HEK293 (cell line): Measurements from ENCODE around the gene MGLL.

ENCODE experiments used
- CTCF ChIP-seq: fragments of 450-650 bp; formaldehyde crosslinking; IDR thresholded peaks from 2 replicates; pipeline ENCODE4 v1.5.1; 2016; ENCODE audit warnings: missing biosample characterization, missing genetic modification characterization
- SP3 ChIP-seq: fragments of 450-650 bp; formaldehyde crosslinking; IDR thresholded peaks from 2 replicates; pipeline ENCODE4 v1.5.1; 2016; ENCODE audit warnings: missing biosample characterization, missing genetic modification characterization
- YY2 ChIP-seq: fragments of 450-650 bp; formaldehyde crosslinking; IDR thresholded peaks from 2 replicates; pipeline ENCODE4 v1.5.1; 2016; ENCODE audit warnings: missing biosample characterization, missing genetic modification characterization
- ZNF48 ChIP-seq: fragments of 450-650 bp; formaldehyde crosslinking; IDR thresholded peaks from 2 replicates; pipeline ENCODE4 v1.5.1; 2016; ENCODE audit warnings: missing biosample characterization, missing genetic modification characterization

- TF ChIP-seq SP3 (tag by site-specific recombination) (no peak), CTCF (tag by site-specific recombination) (no peak), ZNF48 (tag by site-specific recombination) (no peak), YY2 (no peak)
Measured at GRCh38 chr3:127784283-127784682, 38.0 kb downstream of the MGLL start.
